ENCODE measurements around the gene PLCXD3.

The PLCXD3 gene

GRCh38 chr5:41412496-41412895 lies 97.9 kb downstream of the PLCXD3 start:
- no peak for DNase-seq

- no peak for DNase-seq
These were observed 99.7 kb downstream of the PLCXD3 start for GRCh38 chr5:41410737-41411136.

GRCh38 chr5:41410307-41410706 lies 100.1 kb downstream of the PLCXD3 start:
- DNase-seq: no peak

- peak; percentile 65 for DNase-seq
These were observed 101.5 kb downstream of the PLCXD3 start for GRCh38 chr5:41408676-41409443.

- DNase-seq: no peak
These were observed 103.5 kb downstream of the PLCXD3 start for GRCh38 chr5:41406936-41407335.

GRCh38 chr5:41406424-41406823 lies 104.0 kb downstream of the PLCXD3 start:
- DNase-seq: no peak

- DNase-seq: no peak
These were observed 105.6 kb downstream of the PLCXD3 start for GRCh38 chr5:41404757-41405156.

- no peak for DNase-seq
These were observed 106.6 kb downstream of the PLCXD3 start for GRCh38 chr5:41403846-41404245.

- no peak for DNase-seq
These were observed 107.6 kb downstream of the PLCXD3 start for GRCh38 chr5:41402845-41403244.

- DNase-seq: no peak
These were observed 110.6 kb downstream of the PLCXD3 start for GRCh38 chr5:41399839-41400238.

GRCh38 chr5:41392016-41392415 lies 118.4 kb downstream of the PLCXD3 start:
- no peak for DNase-seq

GRCh38 chr5:41374631-41375030 lies 135.8 kb downstream of the PLCXD3 start:
- DNase-seq: no peak

GRCh38 chr5:41373230-41373629 lies 137.2 kb downstream of the PLCXD3 start:
- DNase-seq: no peak

GRCh38 chr5:41371738-41372137 lies 138.7 kb downstream of the PLCXD3 start:
- peak; percentile 87 for DNase-seq

GRCh38 chr5:41370482-41370881 lies 139.9 kb downstream of the PLCXD3 start:
- DNase-seq: no peak

- DNase-seq: no peak
These were observed 140.6 kb downstream of the PLCXD3 start for GRCh38 chr5:41369799-41370198.

GRCh38 chr5:41368158-41368557 lies 142.2 kb downstream of the PLCXD3 start:
- peak; percentile 11 for DNase-seq

- no peak for DNase-seq
These were observed 145.0 kb downstream of the PLCXD3 start for GRCh38 chr5:41365369-41365768.

- no peak for DNase-seq
These were observed 146.1 kb downstream of the PLCXD3 start for GRCh38 chr5:41364346-41364745.

GRCh38 chr5:41363343-41363986 lies 146.9 kb downstream of the PLCXD3 start:
- DNase-seq: no peak

GRCh38 chr5:41356786-41357185 lies 153.6 kb downstream of the PLCXD3 start:
- no peak for DNase-seq

- DNase-seq: no peak
These were observed 160.6 kb downstream of the PLCXD3 start for GRCh38 chr5:41349846-41350245.

GRCh38 chr5:41347569-41347968 lies 162.8 kb downstream of the PLCXD3 start:
- no peak for DNase-seq

GRCh38 chr5:41346609-41347008 lies 163.8 kb downstream of the PLCXD3 start:
- peak; percentile 5 for DNase-seq

- DNase-seq: no peak
These were observed 165.1 kb downstream of the PLCXD3 start for GRCh38 chr5:41345295-41345694.
